Measurements from ENCODE around the gene TFAP2A.

Gene TFAP2A

DNA sequence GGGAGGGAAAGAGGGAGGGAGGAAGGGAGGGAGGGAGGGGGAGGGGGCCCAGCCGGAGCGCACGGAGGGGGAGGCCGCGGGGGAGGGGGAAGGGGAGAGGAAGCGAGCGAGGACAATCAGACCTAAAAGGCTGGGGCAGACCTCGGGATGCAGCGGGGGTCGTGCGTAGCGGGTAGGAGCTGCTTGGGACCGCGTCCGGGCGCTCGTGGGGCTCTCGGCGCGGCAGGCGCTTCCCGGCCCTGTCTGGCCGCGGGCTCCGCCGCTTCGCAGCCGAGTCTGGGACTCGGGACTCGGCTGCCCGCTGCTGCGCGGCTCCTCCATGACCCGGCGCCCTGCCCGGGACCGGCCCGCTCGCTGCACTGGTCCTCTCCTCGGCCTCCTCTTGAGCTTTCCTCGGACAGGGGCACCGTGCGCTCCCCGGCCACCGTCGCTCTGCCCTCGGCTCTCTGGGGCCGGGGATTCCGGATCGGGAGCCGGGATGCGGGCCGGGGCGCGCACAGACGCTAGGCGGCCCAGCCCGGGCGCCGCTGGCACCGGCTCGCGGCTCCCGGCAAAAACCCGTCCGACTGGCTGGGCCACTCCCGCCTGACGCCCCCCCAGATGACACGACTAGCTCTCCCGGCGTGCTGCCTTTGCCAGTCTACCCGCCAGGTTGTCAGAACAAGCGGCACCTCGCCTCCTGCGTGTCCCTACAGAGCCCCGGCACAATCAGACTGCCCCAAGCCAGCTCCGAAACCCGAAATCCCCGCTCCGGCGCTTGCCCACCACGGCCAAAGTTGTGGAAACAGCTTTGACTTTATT lies 2.2 kb downstream of the TFAP2A start:
- DNase-seq (ENCODE audit: low read depth): no peak

DNA sequence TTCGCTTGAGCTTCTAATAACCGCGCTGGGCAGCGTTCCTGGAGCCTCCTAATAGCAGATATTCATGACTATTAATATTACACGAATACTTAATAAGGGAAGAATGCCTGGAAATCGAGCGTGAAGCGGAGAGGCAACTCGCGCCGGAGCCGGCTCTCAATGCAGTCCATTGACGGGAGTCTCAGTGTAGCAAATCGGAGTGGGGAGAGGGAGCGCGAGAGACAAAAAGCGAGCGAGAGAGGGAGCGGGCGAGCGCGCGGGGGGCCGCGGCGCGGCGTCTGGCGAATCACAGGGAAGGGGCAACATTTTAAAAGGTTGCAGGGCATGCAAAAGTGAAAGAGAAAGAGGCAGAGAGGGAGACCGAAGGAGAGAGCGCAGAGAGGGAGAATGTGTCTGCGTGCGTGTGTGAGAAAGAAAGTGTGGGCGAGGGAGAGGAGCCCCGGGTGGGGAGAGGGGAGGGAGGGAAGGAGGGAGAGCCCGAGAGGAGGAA lies 2.9 kb downstream of the TFAP2A start:
- DNase-seq (ENCODE audit: low read depth): no peak

DNA sequence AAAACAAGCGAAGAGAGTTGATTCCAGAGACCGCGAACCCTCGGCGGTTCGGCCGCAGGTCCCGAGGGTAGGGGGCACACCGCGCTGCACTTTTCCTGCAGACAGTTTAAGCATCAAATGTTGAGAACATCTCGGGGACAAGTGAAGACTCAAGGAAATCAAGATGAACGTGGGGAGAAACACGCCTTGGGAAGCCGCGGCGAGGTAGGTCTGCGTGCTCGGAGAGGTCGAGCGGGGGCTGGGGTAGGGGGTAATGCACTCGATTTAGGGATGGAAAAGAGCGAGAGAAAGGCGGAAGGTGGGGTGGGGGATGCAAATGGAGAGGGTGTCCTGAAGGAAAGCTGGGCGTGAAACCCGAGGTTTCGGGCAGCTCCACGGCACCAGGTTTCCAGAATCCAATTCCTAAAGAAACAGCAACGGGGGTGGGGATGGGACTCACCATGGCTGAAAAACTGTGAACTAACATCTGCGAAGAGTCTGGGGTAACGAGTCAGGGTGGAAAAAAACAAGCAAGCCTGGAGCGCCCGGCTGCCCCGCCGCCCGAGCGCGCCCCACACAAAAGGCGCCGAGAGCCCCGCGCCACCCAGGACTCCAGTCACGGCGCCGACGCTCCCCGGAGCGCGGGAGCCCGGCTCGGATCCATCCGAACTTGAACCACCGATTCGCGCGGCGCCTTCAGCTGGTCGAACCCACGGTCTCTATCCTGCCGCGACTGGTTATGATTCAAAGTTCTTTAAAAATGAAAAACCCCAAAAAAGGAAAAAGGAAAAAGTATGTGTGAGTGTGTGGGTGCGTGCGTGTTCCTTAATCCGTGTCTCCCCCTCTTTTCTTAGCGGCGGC lies 3.5 kb downstream of the TFAP2A start:
- no peak for DNase-seq (ENCODE audit: low read depth)

- no peak for DNase-seq (ENCODE audit: low read depth)
Observed at GRCh38 chr6:10410207-10411050, 4.4 kb downstream of the TFAP2A start.

- DNase-seq (ENCODE audit: low read depth): no peak
Observed at GRCh38 chr6:10409731-10410206, 5.1 kb downstream of the TFAP2A start.

- no peak for DNase-seq (ENCODE audit: low read depth)
Observed at GRCh38 chr6:10409233-10409721, 5.6 kb downstream of the TFAP2A start.

DNA sequence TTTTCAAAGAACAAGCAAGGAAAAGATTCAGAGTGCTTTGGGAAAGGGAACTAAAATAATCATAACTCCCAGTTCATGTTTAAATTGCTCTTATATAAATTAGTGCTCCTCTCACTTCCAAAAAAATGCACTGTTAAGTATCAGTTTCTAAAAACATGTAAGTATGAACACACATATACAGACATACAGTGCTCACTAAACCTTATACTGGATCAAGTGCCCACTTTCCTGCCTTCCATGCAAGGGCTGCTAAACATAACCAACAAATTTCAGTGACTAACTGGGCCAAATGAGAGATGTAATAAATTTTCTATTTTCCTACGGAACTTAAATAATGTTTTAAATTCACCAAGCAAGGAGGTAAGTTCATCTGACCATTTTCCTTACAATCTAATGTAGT lies 6.4 kb downstream of the TFAP2A start:
- DNase-seq (ENCODE audit: low read depth): no peak

- DNase-seq (ENCODE audit: low read depth): no peak
Observed at GRCh38 chr6:10407674-10408054, 7.2 kb downstream of the TFAP2A start.

GRCh38 chr6:10407018-10407673 lies 7.7 kb downstream of the TFAP2A start:
- no peak for DNase-seq (ENCODE audit: low read depth)

GRCh38 chr6:10406556-10406955 lies 8.3 kb downstream of the TFAP2A start:
- DNase-seq (ENCODE audit: low read depth): no peak

- no peak for DNase-seq (ENCODE audit: low read depth)
Observed at GRCh38 chr6:10405513-10405900, 9.4 kb downstream of the TFAP2A start.

DNA sequence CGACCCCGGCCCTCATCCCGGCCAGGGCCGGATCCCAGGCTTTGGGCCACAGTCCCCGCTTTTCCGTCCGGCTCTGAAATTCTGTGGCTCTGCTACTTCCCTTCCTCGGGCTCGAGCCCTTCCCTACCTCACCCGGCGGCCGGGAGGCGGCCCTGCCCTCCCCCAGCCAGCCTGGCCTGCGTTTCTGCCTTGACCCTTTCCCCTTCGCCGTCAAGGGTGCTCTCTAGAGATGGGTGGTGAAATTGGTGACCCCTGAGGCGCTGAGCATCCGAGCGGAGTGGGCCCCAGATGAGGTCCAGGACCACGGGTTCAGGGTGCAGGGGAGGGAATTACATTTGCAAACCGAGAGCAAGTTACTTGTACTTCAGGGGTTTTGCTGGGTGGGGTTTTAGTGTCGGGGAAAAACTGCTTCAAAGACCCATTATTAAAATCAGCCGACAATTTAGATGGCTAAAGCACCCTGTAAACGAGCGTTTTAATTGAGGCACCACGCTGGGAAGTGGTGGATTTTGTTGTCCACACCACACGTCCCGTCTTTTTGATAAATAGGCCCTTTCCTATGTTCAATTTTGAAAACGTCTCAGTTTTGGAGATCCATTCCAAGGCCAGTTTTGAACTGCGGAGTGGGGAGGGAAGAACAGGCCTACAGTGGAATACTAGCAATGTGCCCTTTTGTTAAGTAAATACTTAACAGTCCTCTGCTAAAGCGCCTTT lies 9.9 kb downstream of the TFAP2A start:
- DNase-seq (ENCODE audit: low read depth): no peak

- DNase-seq (ENCODE audit: low read depth): peak; percentile 56
Observed at GRCh38 chr6:10404107-10404798, 10.6 kb downstream of the TFAP2A start.

DNA sequence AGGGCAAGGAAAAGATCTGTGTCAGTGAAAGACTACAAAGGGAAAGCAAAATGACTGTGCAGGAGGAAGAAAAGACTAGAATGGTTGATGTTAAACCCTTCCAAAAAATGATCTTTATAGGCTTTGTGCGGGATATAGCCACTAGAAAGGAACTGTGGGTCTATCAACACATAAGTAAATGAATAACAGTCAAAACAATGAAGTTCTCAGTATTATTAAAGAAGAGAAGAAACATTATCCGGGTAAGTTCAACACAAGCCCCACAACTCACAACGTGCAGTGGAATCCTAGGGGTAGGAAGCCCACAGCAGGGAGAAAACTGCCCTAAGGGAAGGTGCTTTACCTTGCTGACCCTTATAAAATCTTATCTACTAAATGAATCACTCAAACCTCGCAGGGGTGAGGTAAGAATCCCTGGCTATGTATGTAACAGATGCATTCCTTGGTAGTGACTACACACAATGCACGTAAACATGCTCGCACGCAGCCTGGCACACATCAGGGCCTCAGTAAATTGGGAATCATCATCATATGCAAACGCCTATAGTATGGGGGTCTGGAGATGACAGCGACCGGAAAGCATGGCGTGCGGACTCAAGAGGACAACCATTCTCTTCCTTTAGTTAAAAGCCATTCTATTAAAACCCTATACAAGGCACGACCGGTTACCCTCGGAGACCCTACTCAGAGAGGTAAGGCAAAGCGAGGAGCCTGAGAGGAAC lies 11.3 kb downstream of the TFAP2A start:
- no peak for DNase-seq (ENCODE audit: low read depth)

GRCh38 chr6:10402648-10403311 lies 12.1 kb downstream of the TFAP2A start:
- DNase-seq (ENCODE audit: low read depth): no peak

GRCh38 chr6:10401632-10402223 lies 13.1 kb downstream of the TFAP2A start:
- DNase-seq (ENCODE audit: low read depth): no peak

- no peak for DNase-seq (ENCODE audit: low read depth)
Observed at GRCh38 chr6:10401004-10401536, 13.8 kb downstream of the TFAP2A start.

DNA sequence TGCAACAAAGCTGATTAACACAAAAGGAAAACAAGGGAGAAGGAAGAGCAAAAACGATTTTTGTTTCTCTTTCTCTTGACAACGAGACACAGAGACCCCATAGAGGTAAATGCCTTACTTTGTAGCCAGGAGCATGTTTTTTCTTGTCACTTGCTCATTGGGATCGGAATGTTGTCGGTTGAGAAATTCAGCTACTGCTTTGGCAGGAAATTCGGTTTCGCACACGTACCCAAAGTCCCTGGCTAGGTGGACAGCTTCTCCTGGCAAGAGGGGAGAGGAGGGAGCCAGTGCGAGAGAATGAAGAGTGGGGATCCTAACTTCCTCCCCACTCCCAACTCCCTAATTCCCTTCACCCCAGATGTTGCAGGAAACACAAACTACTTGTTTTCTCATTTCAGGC lies 14.5 kb downstream of the TFAP2A start:
- no peak for DNase-seq (ENCODE audit: low read depth)

All from stimulated activated CD8-positive, alpha-beta memory T cell treated with anti-CD3 and anti-CD28 coated beads, Interleukin-12 subunit alpha, Interleukin-12 subunit beta, amount 100 ng/mL, for 1 hour (primary cell).